Thyroid gland (tissue), 4 donors: ENCODE results near the gene HDAC9. TPM values are rescaled to one million over a fixed set of nuclear protein-coding genes. Genes with fewer than 3 reads are reported as not detected.

ENCODE experiments used
- DNase-seq, 2 donors: peaks; one replicate each; pipeline ENCODE4 v3.0.0-alpha.2; 2019
- H3K27ac ChIP-seq, 3 donors: fragments of 200-600 bp; sonication (generic); 1 replicate in 2 of 3; 2 replicates in 1 of 3; pipeline ENCODE4 v1.5.1; 2016 to 2019; ENCODE audit warnings: mild to moderate bottlenecking in 1 of 3, moderate library complexity in 1 of 3
- H3K27me3 ChIP-seq: fragments of 200-600 bp; sonication (generic); one replicate; pipeline ENCODE4 v1.5.1; 2019
- H3K36me3 ChIP-seq, 2 donors: fragments of 200-600 bp; sonication (generic); one replicate each; pipeline ENCODE4 v1.5.1; 2016 to 2019
- H3K4me1 ChIP-seq, 2 donors: fragments of 200-600 bp; sonication (generic); one replicate each; pipeline ENCODE4 v1.5.1; 2017 to 2019
- H3K4me3 ChIP-seq, 3 donors: fragments of 200-600 bp; sonication (generic); replicated peaks in 1 of 3; 1 replicate in 2 of 3; 2 replicates in 1 of 3; pipeline ENCODE4 v1.5.1; 2016; ENCODE audit warnings: mild to moderate bottlenecking in 1 of 3
- H3K9me3 ChIP-seq: fragments of 200-600 bp; sonication (generic); one replicate; pipeline ENCODE4 v1.5.1; 2017
- CTCF ChIP-seq, 6 experiments: fragments of 200-600 bp in 3 of 6; fragments of 450-650 bp in 3 of 6; sonication (generic) in 3 of 6; IDR thresholded peaks; one replicate each; pipeline ENCODE4 v1.5.1; 2016 to 2019; ENCODE audit warnings: antibody characterized with exemption in 6 of 6, mild to moderate bottlenecking in 2 of 6, inconsistent platforms in 1 of 6, moderate library complexity in 1 of 6
- POLR2A ChIP-seq, 2 donors: fragments of 450-650 bp; IDR thresholded peaks; one replicate each; pipeline ENCODE4 v1.6.1; 2017; ENCODE audit warnings: antibody characterized with exemption in 2 of 2, mild to moderate bottlenecking in 2 of 2, moderate library complexity in 1 of 2
- WGBS, 2 donors: methylation state at CpG; one replicate each; pipeline ENCODE4 v1.1.5; 2017; 5-methylcytosine and 5-hydroxymethylcytosine counted together
- intact Hi-C: fragments of 100-400 bp; cut with DNase I; formaldehyde crosslinking; loops from one replicate; pipeline ENCODE4 v1.15.1; 2023
- total RNA-seq, 4 donors: library from RNA; depleted of rRNA; stranded (reverse); fragments of >200 nt; gene quantifications; one replicate each; pipeline ENCODE4 v1.2.3, GENCODE V29; 2016

HDAC9 gene
- total RNA-seq, 4 donors from 2014 or later, result 5.4 to 28.2 (median 7.2) TPM

DNA sequence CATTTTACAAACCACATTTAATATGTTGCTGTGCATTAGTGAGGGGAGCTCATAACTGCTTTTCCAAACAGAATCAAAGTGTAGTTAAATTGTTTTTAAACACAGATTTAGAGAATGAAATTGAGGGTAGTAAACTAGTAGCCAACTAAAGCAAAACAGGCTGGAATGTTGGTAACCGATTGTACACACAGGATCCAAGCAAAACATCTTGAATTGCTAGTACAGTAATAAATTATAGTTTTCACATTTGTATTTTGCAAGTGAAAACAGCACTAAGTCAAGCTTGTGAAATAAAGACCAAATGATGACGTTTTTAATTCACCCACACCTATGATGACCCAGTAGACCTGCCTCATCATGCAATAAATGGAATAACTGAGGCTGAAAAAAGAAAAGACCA is 198.3 kb downstream of the HDAC9 start:
- no peak for DNase-seq
- H3K36me3 ChIP-seq, result no peaks in the 10 kb centered on the region
- H3K9me3 ChIP-seq, result no peaks in the 10 kb centered on the region
- no peak for TF ChIP-seq CTCF (IDR thresholded peaks at IDR 0.05)
- TF ChIP-seq POLR2A (IDR thresholded peaks at IDR 0.05), result no peak
- no peaks in the 10 kb centered on the region for H3K4me1 ChIP-seq
- no peaks in the 10 kb centered on the region for H3K27me3 ChIP-seq
- H3K4me3 ChIP-seq, result no peak overlapping the region
- no peak overlapping the region for H3K27ac ChIP-seq
- 61 to 71% methylated on average over 2 of the region's 2 CpGs for WGBS, 2 donors
- intact Hi-C loops, result no loop called here

GRCh38 chr7:18694484-18694883 is 198.9 kb downstream of the HDAC9 start:
- Histone ChIP-seq H3K27me3 (no peaks in the 10 kb centered on the region), H3K4me1 (no peaks in the 10 kb centered on the region), H3K27ac (no peak overlapping the region), H3K4me3 (no peak overlapping the region), H3K36me3 (no peaks in the 10 kb centered on the region), H3K9me3 (no peaks in the 10 kb centered on the region)
- DNase-seq, result no peak
- WGBS, 2 donors, result 84 to 87% methylated on average over 3 of the region's 3 CpGs
- intact Hi-C loops, result no loop called here
- TF ChIP-seq POLR2A (IDR thresholded peaks at IDR 0.05) (no peak), CTCF (IDR thresholded peaks at IDR 0.05) (no peak)

- Histone ChIP-seq H3K4me1 (no peaks in the 10 kb centered on the region), H3K27ac (no peak overlapping the region), H3K27me3 (no peaks in the 10 kb centered on the region), H3K4me3 (no peak overlapping the region), H3K36me3 (no peaks in the 10 kb centered on the region), H3K9me3 (no peaks in the 10 kb centered on the region)
- 89 to 90% methylated on average over 1 of the region's 1 CpG for WGBS, 2 donors
- no peak for DNase-seq
- intact Hi-C loops, result no loop called here
- no peak for TF ChIP-seq CTCF (IDR thresholded peaks at IDR 0.05)
- TF ChIP-seq POLR2A (IDR thresholded peaks at IDR 0.05), result no peak
Observed at GRCh38 chr7:18694911-18695310, 199.4 kb downstream of the HDAC9 start.

DNA sequence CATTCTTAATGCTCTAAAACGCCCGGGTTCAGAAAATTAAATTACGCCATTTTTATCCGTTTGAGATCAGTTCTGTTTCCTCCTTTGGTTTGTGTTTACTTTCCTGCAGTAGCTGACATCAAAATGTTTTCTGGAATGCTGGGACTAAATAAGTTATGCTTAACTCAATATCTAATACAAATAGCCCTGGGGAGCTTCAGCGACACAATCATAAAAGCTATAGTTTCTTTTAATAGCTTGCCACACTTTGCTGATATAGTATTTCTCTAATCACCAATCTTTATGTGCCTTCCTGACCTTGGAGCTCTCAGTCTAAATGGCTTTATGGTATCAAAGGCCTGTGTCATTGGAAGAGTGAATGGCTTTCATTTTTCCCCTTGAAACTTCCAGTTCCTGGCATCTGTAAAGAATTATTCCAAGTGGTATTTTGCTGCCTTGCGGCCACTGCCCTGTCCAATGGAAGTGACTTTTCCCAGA is 202.7 kb downstream of the HDAC9 start:
- Histone ChIP-seq H3K4me1 (no peaks in the 10 kb centered on the region), H3K36me3 (no peaks in the 10 kb centered on the region), H3K4me3 (no peak overlapping the region), H3K27ac (no peak overlapping the region), H3K27me3 (no peaks in the 10 kb centered on the region), H3K9me3 (no peaks in the 10 kb centered on the region)
- TF ChIP-seq CTCF (IDR thresholded peaks at IDR 0.05), result no peak
- TF ChIP-seq POLR2A (IDR thresholded peaks at IDR 0.05), result no peak
- WGBS, 2 donors, result 92% methylated on average over 6 of the region's 6 CpGs
- intact Hi-C loops, result no loop called here
- DNase-seq, result no peak

- TF ChIP-seq CTCF (IDR thresholded peaks at IDR 0.05), result no peak
- TF ChIP-seq POLR2A (IDR thresholded peaks at IDR 0.05), result no peak
- H3K27me3 ChIP-seq, result no peaks in the 10 kb centered on the region
- H3K4me1 ChIP-seq, result no peaks in the 10 kb centered on the region
- H3K4me3 ChIP-seq, result no peak overlapping the region
- H3K27ac ChIP-seq, result no peak overlapping the region
- 83 to 85% methylated on average over 7 of the region's 7 CpGs for WGBS, 2 donors
- no peak for DNase-seq
- no peaks in the 10 kb centered on the region for H3K9me3 ChIP-seq
- H3K36me3 ChIP-seq, result no peaks in the 10 kb centered on the region
- intact Hi-C loops, result no loop called here
Observed at GRCh38 chr7:18700147-18700546, 204.6 kb downstream of the HDAC9 start.
